HUES6 (cell line): ENCODE measurements around the gene PSG7.
"Not testable (repeated sequence)": the region's sequence is repeated elsewhere in the genome, so short reads cannot be mapped to it uniquely, and the experiment has no call there.

Source experiments
- H3K27ac ChIP-seq: 2 replicates; pipeline ENCODE4 v1.7.0; 2013; ENCODE audit warnings: low read depth, mild to moderate bottlenecking, low read length, inconsistent platforms
- H3K27me3 ChIP-seq: 2 replicates; pipeline ENCODE4 v1.6.1; 2013; ENCODE audit warnings: low read length; ENCODE audit not compliant: control insufficient read depth, insufficient read depth
- H3K36me3 ChIP-seq: 2 replicates; pipeline ENCODE4 v1.6.1; 2013; ENCODE audit warnings: low read length; ENCODE audit not compliant: control insufficient read depth, insufficient read depth
- H3K4me1 ChIP-seq: 2 replicates; pipeline ENCODE4 v1.6.1; 2013; ENCODE audit warnings: low read length; ENCODE audit not compliant: control insufficient read depth, insufficient read depth
- H3K4me3 ChIP-seq: 2 replicates; pipeline ENCODE4 v1.5.1; 2013; ENCODE audit warnings: low read depth, low read length
- H3K9ac ChIP-seq: one replicate; pipeline ENCODE4 v1.6.1; 2013; ENCODE audit warnings: mild to moderate bottlenecking, low read length
- H3K9me3 ChIP-seq: 2 replicates; pipeline ENCODE4 v1.6.1; 2013; ENCODE audit warnings: low read depth, low read length; ENCODE audit not compliant: control insufficient read depth, insufficient read depth

Gene PSG7

GRCh38 chr19:42882010-42882409 lies 55.0 kb downstream of the PSG7 start:
- H3K4me1 ChIP-seq, H3K9ac ChIP-seq, H3K27me3 ChIP-seq, H3K27ac ChIP-seq, H3K36me3 ChIP-seq, H3K4me3 ChIP-seq, H3K9me3 ChIP-seq: not testable (repeated sequence)

- not testable (repeated sequence) for H3K27me3 ChIP-seq, H3K36me3 ChIP-seq, H3K4me1 ChIP-seq, H3K9ac ChIP-seq, H3K9me3 ChIP-seq, H3K4me3 ChIP-seq, H3K27ac ChIP-seq
Observed at GRCh38 chr19:42881279-42881678, 55.7 kb downstream of the PSG7 start.

DNA sequence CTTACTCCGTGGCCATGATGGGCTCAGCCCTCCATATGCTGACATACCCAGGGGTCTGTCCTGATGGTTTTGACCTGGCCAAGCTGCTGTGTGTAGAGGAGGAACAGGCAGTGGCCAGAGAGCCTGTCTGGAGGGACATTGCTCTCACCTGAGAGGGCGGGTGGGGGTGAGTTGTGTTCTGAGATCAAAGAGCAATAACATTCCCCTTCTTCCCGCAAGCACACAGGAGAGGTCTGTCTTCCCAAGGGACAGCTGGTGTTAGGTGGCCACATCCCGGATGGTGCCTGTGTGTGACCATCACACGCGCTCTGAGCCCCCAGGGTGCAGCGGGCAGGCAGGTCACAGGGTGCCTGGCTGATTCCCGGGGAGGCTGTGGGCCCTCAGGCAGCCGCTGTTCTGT lies 56.4 kb downstream of the PSG7 start:
- not testable (repeated sequence) for H3K36me3 ChIP-seq, H3K27me3 ChIP-seq, H3K9ac ChIP-seq, H3K4me3 ChIP-seq, H3K4me1 ChIP-seq, H3K9me3 ChIP-seq, H3K27ac ChIP-seq

- Histone ChIP-seq H3K9ac (no peak within 1 kb of the TSS), H3K9me3 (no peaks in the 10 kb centered on the region; the same call in 1 of the 2 replicates), H3K27ac (no peak within 1 kb of the TSS), H3K36me3 (no peaks in the 10 kb centered on the region), H3K4me1 (no peaks in the 10 kb centered on the region), H3K4me3 (no peak within 1 kb of the TSS), H3K27me3 (no peaks in the 10 kb centered on the region)
Observed at GRCh38 chr19:42879613-42880012, 57.4 kb downstream of the PSG7 start, which contains the start of gene PSG1. Gene PSG1, minus strand, starts transcription at chr19:42879713. Its CDS starts 132 bp downstream, at chr19:42879581.

DNA sequence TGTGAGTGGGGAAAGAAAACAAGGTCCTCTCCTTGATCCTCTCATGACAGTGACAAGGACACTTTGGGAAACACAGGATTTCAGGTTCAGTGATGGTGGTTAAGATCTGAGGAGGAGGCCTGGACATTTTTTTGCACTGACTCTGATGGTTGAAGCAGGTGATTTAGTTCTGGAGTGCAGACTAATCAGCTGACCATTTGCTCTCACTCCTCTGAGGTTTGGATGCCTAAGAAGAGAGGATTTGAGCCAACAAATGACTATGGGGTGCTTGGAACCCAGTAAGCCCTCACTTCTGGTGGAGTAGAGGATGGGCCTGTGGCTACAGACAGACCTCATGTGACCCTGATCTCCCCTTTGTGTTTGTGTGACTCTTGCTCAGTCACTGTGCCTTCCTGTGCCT lies 60.4 kb downstream of the PSG7 start:
- not testable (repeated sequence) for H3K36me3 ChIP-seq, H3K4me1 ChIP-seq, H3K9ac ChIP-seq, H3K4me3 ChIP-seq, H3K9me3 ChIP-seq, H3K27me3 ChIP-seq, H3K27ac ChIP-seq

- not testable (repeated sequence) for H3K27me3 ChIP-seq, H3K4me1 ChIP-seq, H3K27ac ChIP-seq, H3K36me3 ChIP-seq, H3K9ac ChIP-seq, H3K4me3 ChIP-seq, H3K9me3 ChIP-seq
Observed at GRCh38 chr19:42875881-42876280, 61.1 kb downstream of the PSG7 start.

DNA sequence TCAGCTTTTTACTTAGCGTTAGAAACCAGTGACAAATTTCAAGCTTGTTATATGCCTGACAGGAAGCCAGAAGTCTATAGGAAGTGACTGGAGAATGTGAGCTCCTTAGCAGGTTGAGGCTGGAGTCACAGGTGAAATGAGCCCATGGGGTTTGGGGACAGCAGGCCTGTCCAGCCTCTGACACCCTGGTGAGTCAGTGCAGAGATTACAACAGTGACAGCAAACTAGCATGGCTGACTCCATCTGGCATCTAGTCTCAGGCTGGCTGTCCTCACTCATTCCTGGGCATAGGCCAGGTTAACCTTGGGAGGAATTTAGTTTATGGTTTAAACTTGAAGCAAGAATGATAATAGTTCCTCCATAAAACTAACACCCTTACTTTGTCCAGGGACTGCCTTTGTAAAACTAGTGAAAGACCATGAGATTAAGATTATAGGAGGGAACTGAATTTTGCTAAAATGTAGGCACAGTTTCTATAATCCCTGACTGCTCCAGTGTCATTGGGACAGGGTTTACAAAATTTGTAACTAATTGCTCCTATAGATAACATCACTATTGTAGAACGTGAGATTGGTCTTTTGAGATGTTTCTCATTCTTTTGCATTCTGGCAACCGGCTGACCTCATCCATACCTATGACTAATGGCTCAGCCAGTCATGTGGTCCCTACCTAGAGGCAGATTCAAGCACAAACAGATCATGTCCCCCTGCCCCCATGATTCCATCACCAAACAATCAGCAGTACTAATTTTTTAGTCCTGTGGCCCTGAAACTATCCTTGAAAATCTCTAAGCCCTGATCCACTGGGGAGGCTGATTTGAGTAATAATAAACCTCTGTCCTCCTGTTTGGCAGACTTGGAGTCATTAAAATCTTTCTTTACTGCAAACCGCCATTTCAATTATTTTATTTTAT lies 61.9 kb downstream of the PSG7 start:
- H3K9me3 ChIP-seq, H3K36me3 ChIP-seq, H3K9ac ChIP-seq, H3K4me3 ChIP-seq, H3K27ac ChIP-seq, H3K27me3 ChIP-seq, H3K4me1 ChIP-seq: not testable (repeated sequence)

DNA sequence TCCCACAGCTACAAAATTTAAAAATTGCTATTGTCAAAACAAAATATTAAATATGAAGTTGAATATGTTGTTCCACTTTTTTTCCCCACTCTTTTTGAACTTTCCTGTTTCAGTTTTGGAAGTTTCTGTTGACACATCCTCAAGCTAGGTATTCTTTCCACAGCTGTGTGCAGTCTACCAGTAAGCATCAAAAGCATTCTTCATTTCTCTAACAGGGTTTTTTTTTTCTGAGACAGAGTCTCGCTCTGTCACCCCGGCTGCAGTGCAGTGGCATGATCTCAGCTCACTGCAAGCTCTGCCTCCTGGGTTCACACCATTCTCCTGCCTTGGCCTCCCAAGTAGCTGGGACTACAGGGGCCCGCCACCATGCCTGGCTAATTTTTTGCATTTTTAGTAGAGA lies 62.9 kb downstream of the PSG7 start:
- not testable (repeated sequence) for H3K4me3 ChIP-seq, H3K27me3 ChIP-seq, H3K9ac ChIP-seq, H3K36me3 ChIP-seq, H3K4me1 ChIP-seq, H3K27ac ChIP-seq, H3K9me3 ChIP-seq
